GM20000 (cell line): Measurements from ENCODE around the gene ANKRD11.

Source experiments
- DNase-seq: peaks from one replicate; pipeline ENCODE4 v3.0.0; 2012; ENCODE audit warnings: low spot score
- CTCF ChIP-seq: IDR thresholded peaks from 2 replicates; pipeline ENCODE4 v1.5.1; 2012; ENCODE audit warnings: mild to moderate bottlenecking, control low read depth; ENCODE audit errors: extremely low read depth, missing control alignments

The ANKRD11 gene

GRCh38 chr16:89351645-89352044 is 138.7 kb downstream of the ANKRD11 start:
- TF ChIP-seq CTCF, result no peak
- no peak for DNase-seq

GRCh38 chr16:89350701-89351380 is 139.5 kb downstream of the ANKRD11 start:
- TF ChIP-seq CTCF, result no peak
- DNase-seq, result no peak

- no peak for DNase-seq
- TF ChIP-seq CTCF, result no peak
Observed at GRCh38 chr16:89349947-89350633, 140.3 kb downstream of the ANKRD11 start.

GRCh38 chr16:89347807-89348206 is 142.6 kb downstream of the ANKRD11 start:
- no peak for TF ChIP-seq CTCF
- DNase-seq, result no peak

- no peak for DNase-seq
- TF ChIP-seq CTCF, result no peak
Observed at GRCh38 chr16:89346869-89347268, 143.5 kb downstream of the ANKRD11 start.

GRCh38 chr16:89345642-89346150 is 144.7 kb downstream of the ANKRD11 start:
- no peak for DNase-seq
- TF ChIP-seq CTCF, result no peak

GRCh38 chr16:89344846-89345611 is 145.3 kb downstream of the ANKRD11 start:
- DNase-seq, result no peak
- TF ChIP-seq CTCF, result no peak
